ENCODE measurements around the gene GLIPR1.
"Not testable (repeated sequence)": the region's sequence is repeated elsewhere in the genome, so short reads cannot be mapped to it uniquely, and the experiment has no call there.

Gene GLIPR1

GRCh38 chr12:75505706-75506312 is 25.3 kb downstream of the GLIPR1 start:
- TF ChIP-seq CTCF (IDR thresholded peaks at IDR 0.05; ENCODE audit: low read depth, low read length) = peak; percentile 68
- no peak for DNase-seq (ENCODE audit: extremely low read depth, low read depth)

- TF ChIP-seq CTCF (IDR thresholded peaks at IDR 0.05; ENCODE audit: low read depth, low read length) = no peak
- no peak for DNase-seq (ENCODE audit: extremely low read depth, low read depth)
Measured at GRCh38 chr12:75507086-75507485, 26.5 kb downstream of the GLIPR1 start.

- TF ChIP-seq CTCF (IDR thresholded peaks at IDR 0.05; ENCODE audit: low read depth, low read length) = no peak
- DNase-seq (ENCODE audit: extremely low read depth, low read depth) = no peak
Measured at GRCh38 chr12:75508159-75508558, 27.6 kb downstream of the GLIPR1 start.

GRCh38 chr12:75509621-75510020 is 29.1 kb downstream of the GLIPR1 start:
- no peak for DNase-seq (ENCODE audit: extremely low read depth, low read depth)
- no peak for TF ChIP-seq CTCF (IDR thresholded peaks at IDR 0.05; ENCODE audit: low read depth, low read length)

GRCh38 chr12:75511116-75512048 is 30.8 kb downstream of the GLIPR1 start, which contains the start of gene KRR1:
Gene KRR1, minus strand, starts transcription at chr12:75511609. Its CDS starts 12 bp downstream, at chr12:75511597.
- peak; percentile 95 for DNase-seq (ENCODE audit: extremely low read depth, low read depth)
- TF ChIP-seq CTCF (IDR thresholded peaks at IDR 0.05; ENCODE audit: low read depth, low read length) = no peak

GRCh38 chr12:75521224-75521623 is 40.7 kb downstream of the GLIPR1 start:
- not testable (repeated sequence) for DNase-seq (ENCODE audit: extremely low read depth, low read depth)

- not testable (repeated sequence) for DNase-seq (ENCODE audit: extremely low read depth, low read depth)
Measured at GRCh38 chr12:75522124-75522523, 41.6 kb downstream of the GLIPR1 start.

- peak; percentile 65 for TF ChIP-seq CTCF (IDR thresholded peaks at IDR 0.05; ENCODE audit: low read depth, low read length)
- DNase-seq (ENCODE audit: extremely low read depth, low read depth) = no peak
Measured at GRCh38 chr12:75525263-75525662, 44.7 kb downstream of the GLIPR1 start.
